Measurements from ENCODE around the gene GRIK2. TPM values are rescaled to one million over a fixed set of nuclear protein-coding genes. Genes with fewer than 3 reads are reported as not detected.

The GRIK2 gene
- total RNA-seq, 1 donor from 2014 or later = 0.86 TPM

GRCh38 chr6:101741474-101742171, 348.1 kb downstream of the GRIK2 start:
- no peak overlapping the region for H3K4me3 ChIP-seq (ENCODE audit: low read depth, low read length)
- DNase-seq (ENCODE audit: low read depth) = no peak
- no peak for TF ChIP-seq CTCF (conservative IDR thresholded peaks at IDR 0.05; ENCODE audit: low read depth, low read length)

- no peak for DNase-seq (ENCODE audit: low read depth)
- TF ChIP-seq CTCF (conservative IDR thresholded peaks at IDR 0.05; ENCODE audit: low read depth, low read length) = no peak
- no peak overlapping the region for H3K4me3 ChIP-seq (ENCODE audit: low read depth, low read length)
Observed at GRCh38 chr6:101747160-101747559, 353.7 kb downstream of the GRIK2 start.

GRCh38 chr6:101747716-101748115, 354.2 kb downstream of the GRIK2 start:
- DNase-seq (ENCODE audit: low read depth) = no peak
- TF ChIP-seq CTCF (conservative IDR thresholded peaks at IDR 0.05; ENCODE audit: low read depth, low read length) = no peak
- no peak overlapping the region for H3K4me3 ChIP-seq (ENCODE audit: low read depth, low read length)

GRCh38 chr6:101755931-101756330, 362.4 kb downstream of the GRIK2 start:
- H3K4me3 ChIP-seq (ENCODE audit: low read depth, low read length) = no peak overlapping the region
- TF ChIP-seq CTCF (conservative IDR thresholded peaks at IDR 0.05; ENCODE audit: low read depth, low read length) = no peak
- DNase-seq (ENCODE audit: low read depth) = no peak

GRCh38 chr6:101758368-101758767, 364.9 kb downstream of the GRIK2 start:
- no peak for DNase-seq (ENCODE audit: low read depth)
- no peak overlapping the region for H3K4me3 ChIP-seq (ENCODE audit: low read depth, low read length)
- no peak for TF ChIP-seq CTCF (conservative IDR thresholded peaks at IDR 0.05; ENCODE audit: low read depth, low read length)

- no peak overlapping the region for H3K4me3 ChIP-seq (ENCODE audit: low read depth, low read length)
- TF ChIP-seq CTCF (conservative IDR thresholded peaks at IDR 0.05; ENCODE audit: low read depth, low read length) = no peak
- no peak for DNase-seq (ENCODE audit: low read depth)
Observed at GRCh38 chr6:101760843-101761621, 367.5 kb downstream of the GRIK2 start.

Measured in epithelial cell of proximal tubule (primary cell).